Measurements from ENCODE around the gene MPC1L. TPM values are rescaled to one million over a fixed set of nuclear protein-coding genes. Genes with fewer than 3 reads are reported as not detected.

MPC1L gene
- polyA plus RNA-seq, 3 donors: not detected

Other genes starting within 250 kb of the MPC1L start
- gene ATP6AP2, start 42.5 kb upstream of the MPC1L start, polyA plus RNA-seq (ENCODE audit: insufficient read length in 3 of 3): 100 to 1,000 TPM; 173 to 196 (median 185) TPM
- 10 to 100 TPM in 2 of 3 donors, 1 to 10 TPM in 1; 10.0 to 12.5 (median 12.3) TPM for gene CXorf38, start 24.1 kb downstream of the MPC1L start, polyA plus RNA-seq (ENCODE audit: insufficient read length in 3 of 3)
- gene MED14, start 112.1 kb downstream of the MPC1L start, polyA plus RNA-seq (ENCODE audit: insufficient read length in 3 of 3): 10 to 100 TPM; 41.3 to 56.4 (median 48.8) TPM

All from renal cortex interstitium (tissue), 3 donors.